ENCODE measurements around the gene FAM241A.

DNA sequence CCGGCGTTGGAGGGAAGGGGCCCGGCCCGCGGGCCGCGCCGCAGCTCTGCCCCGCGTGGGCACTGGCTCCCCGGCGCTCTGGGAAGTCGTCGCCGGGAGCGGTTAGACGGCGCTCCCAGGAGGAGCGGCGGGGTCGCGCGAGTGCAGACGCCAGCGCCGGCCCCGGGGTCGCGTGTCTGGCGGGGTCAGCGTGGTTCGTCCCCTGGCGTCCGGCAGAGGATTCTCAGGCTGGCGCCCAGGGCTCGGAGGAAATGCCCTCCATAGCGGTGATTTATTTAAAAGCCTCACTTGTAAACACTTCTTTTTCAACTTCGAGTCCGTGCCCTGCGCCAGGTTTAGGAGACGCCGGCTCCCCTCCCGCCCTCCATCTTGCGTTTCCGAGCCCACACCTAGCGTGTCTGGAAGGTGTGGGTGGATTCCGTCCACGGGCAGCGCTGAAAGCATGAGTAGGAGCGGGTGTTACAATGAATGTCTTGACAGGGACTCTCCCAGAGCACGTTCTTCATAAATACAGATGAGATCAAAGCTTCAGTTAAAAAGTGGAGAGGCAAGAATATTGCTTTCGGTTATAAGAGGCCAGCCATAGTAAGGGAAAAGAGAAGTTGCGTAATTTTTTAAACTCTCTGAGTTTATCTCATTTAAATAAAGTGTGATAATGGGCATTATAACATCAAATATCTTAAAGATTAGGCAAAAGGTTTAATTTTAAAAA lies 692 bp downstream of the FAM241A start:
- TF ChIP-seq, protein P1, sequence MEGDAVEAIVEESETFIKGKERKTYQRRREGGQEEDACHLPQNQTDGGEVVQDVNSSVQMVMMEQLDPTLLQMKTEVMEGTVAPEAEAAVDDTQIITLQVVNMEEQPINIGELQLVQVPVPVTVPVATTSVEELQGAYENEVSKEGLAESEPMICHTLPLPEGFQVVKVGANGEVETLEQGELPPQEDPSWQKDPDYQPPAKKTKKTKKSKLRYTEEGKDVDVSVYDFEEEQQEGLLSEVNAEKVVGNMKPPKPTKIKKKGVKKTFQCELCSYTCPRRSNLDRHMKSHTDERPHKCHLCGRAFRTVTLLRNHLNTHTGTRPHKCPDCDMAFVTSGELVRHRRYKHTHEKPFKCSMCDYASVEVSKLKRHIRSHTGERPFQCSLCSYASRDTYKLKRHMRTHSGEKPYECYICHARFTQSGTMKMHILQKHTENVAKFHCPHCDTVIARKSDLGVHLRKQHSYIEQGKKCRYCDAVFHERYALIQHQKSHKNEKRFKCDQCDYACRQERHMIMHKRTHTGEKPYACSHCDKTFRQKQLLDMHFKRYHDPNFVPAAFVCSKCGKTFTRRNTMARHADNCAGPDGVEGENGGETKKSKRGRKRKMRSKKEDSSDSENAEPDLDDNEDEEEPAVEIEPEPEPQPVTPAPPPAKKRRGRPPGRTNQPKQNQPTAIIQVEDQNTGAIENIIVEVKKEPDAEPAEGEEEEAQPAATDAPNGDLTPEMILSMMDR (IDR thresholded peaks at IDR 0.05): no peak
- TF ChIP-seq POLR2A (IDR thresholded peaks at IDR 0.05): no peak

All from testis (tissue), 2 donors.